Fibroblast of lung (primary cell): ENCODE measurements around the gene EML4. TPM values are rescaled to one million over a fixed set of nuclear protein-coding genes. Genes with fewer than 3 reads are reported as not detected.

Source experiments
- DNase-seq, 2 donors: peaks; one replicate each; pipeline versions ENCODE4 v3.0.0 to v3.0.0-alpha.2; 2010; ENCODE audit warnings: low read depth in 2 of 2
- H2AFZ ChIP-seq: 2 replicates; pipeline ENCODE4 v1.5.1; 2012; ENCODE audit warnings: low read length, control low read depth, inconsistent platforms
- H3K27ac ChIP-seq: 2 replicates; pipeline ENCODE4 v1.5.1; 2011; ENCODE audit warnings: low read length, control low read depth; ENCODE audit not compliant: insufficient read depth
- H3K27me3 ChIP-seq: 2 replicates; pipeline ENCODE4 v1.5.1; 2011; ENCODE audit warnings: mild to moderate bottlenecking, low read length; ENCODE audit not compliant: control insufficient read depth, insufficient read depth
- H3K36me3 ChIP-seq: 2 replicates; pipeline ENCODE4 v1.5.1; 2011; ENCODE audit warnings: low read length; ENCODE audit not compliant: control insufficient read depth, insufficient read depth
- H3K4me1 ChIP-seq: 2 replicates; pipeline ENCODE4 v1.5.1; 2011; ENCODE audit warnings: low read length; ENCODE audit not compliant: control insufficient read depth, insufficient read depth; ENCODE audit errors: extremely low read depth
- H3K4me2 ChIP-seq: 2 replicates; pipeline ENCODE4 v1.5.1; 2011; ENCODE audit warnings: low read length, control low read depth; ENCODE audit not compliant: insufficient read depth; ENCODE audit errors: extremely low read depth
- H3K4me3 ChIP-seq, 4 experiments: fragments of 200-600 bp in 1 of 4; sonication (generic) in 1 of 4; replicated peaks in 1 of 4; 2 replicates each; pipeline ENCODE4 v1.5.1; 2011 to 2016; ENCODE audit warnings: low read length in 4 of 4, low read depth in 3 of 4, mild to moderate bottlenecking in 3 of 4, control low read depth in 2 of 4, inconsistent platforms in 1 of 4, mixed read lengths in 1 of 4; ENCODE audit not compliant: insufficient read depth in 1 of 4; ENCODE audit errors: control extremely low read depth in 1 of 4
- H3K79me2 ChIP-seq: 2 replicates; pipeline ENCODE4 v1.5.1; 2012; ENCODE audit warnings: mild to moderate bottlenecking, low read length, inconsistent platforms; ENCODE audit not compliant: control insufficient read depth, insufficient read depth
- H3K9ac ChIP-seq: 2 replicates; pipeline ENCODE4 v1.5.1; 2011; ENCODE audit warnings: mild to moderate bottlenecking, low read length, control low read depth; ENCODE audit not compliant: insufficient read depth
- H3K9me3 ChIP-seq: 2 replicates; pipeline ENCODE4 v1.5.1; 2012; ENCODE audit warnings: low read depth, low read length; ENCODE audit not compliant: control insufficient read depth, insufficient read depth
- H4K20me1 ChIP-seq: 2 replicates; pipeline ENCODE4 v1.5.1; 2011; ENCODE audit warnings: low read length; ENCODE audit not compliant: control insufficient read depth, insufficient read depth; ENCODE audit errors: extremely low read depth
- EZH2 ChIP-seq: IDR thresholded peaks from 2 replicates; pipeline ENCODE4 v1.5.1; 2012; ENCODE audit warnings: low read length, control low read depth, mild to moderate bottlenecking; ENCODE audit errors: missing control alignments
- polyA plus RNA-seq, 2 donors: library from polyadenylated mRNA; depleted of rRNA in 1 of 2; stranded (reverse) in 1 of 2; unstranded in 1 of 2; fragments of >200 nt; gene quantifications; 2 replicates each; pipeline ENCODE4 v1.2.1, GENCODE V29; 2011 to 2012; ENCODE audit warnings: missing spikeins in 1 of 2
- total RNA-seq: library from RNA; depleted of rRNA; stranded (reverse); fragments of >200 nt; gene quantifications from 2 replicates; pipeline ENCODE4 v1.2.1, GENCODE V29; 2014
- TF ChIP-seq, protein P1 (sequence below), 2 donors: IDR thresholded peaks in 1 of 2; conservative IDR thresholded peaks in 1 of 2; 1 replicate in 1 of 2; 2 replicates in 1 of 2; pipeline ENCODE4 v1.5.1; 2011 to 2012; ENCODE audit warnings: low read length in 2 of 2, control low read depth in 1 of 2, inconsistent platforms in 1 of 2, low read depth in 1 of 2, mild to moderate bottlenecking in 1 of 2

The EML4 gene
- total and polyA plus RNA-seq, 2 donors (not counting 1 experiment from before 2014, with no cell fraction given), result 49.5 to 62.7 TPM

GRCh38 chr2:42319265-42319664 lies 150.1 kb downstream of the EML4 start:
- no peak for DNase-seq
- Histone ChIP-seq H3K4me1 (peaks cover 7% of the 10 kb centered on the region), H3K79me2 (no peaks in the 10 kb centered on the region), H3K27me3 (no peaks in the 10 kb centered on the region), H3K27ac (no peak overlapping the region), H4K20me1 (no peaks in the 10 kb centered on the region), H3K4me3 (no peak overlapping the region), H3K9me3 (no peaks in the 10 kb centered on the region), H3K4me2 (no peak overlapping the region), H2AFZ (no peak overlapping the region), H3K9ac (no peak overlapping the region), H3K36me3 (peaks cover 2% of the 10 kb centered on the region)
- TF ChIP-seq, protein P1, sequence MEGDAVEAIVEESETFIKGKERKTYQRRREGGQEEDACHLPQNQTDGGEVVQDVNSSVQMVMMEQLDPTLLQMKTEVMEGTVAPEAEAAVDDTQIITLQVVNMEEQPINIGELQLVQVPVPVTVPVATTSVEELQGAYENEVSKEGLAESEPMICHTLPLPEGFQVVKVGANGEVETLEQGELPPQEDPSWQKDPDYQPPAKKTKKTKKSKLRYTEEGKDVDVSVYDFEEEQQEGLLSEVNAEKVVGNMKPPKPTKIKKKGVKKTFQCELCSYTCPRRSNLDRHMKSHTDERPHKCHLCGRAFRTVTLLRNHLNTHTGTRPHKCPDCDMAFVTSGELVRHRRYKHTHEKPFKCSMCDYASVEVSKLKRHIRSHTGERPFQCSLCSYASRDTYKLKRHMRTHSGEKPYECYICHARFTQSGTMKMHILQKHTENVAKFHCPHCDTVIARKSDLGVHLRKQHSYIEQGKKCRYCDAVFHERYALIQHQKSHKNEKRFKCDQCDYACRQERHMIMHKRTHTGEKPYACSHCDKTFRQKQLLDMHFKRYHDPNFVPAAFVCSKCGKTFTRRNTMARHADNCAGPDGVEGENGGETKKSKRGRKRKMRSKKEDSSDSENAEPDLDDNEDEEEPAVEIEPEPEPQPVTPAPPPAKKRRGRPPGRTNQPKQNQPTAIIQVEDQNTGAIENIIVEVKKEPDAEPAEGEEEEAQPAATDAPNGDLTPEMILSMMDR (conservative IDR thresholded peaks at IDR 0.05 in 1 of 2, IDR thresholded peaks at IDR 0.05 in 1 of 2; ENCODE audit: low read depth in 1 of 2, low read length in 2 of 2), result no peak
- TF ChIP-seq EZH2, result no peak

DNA sequence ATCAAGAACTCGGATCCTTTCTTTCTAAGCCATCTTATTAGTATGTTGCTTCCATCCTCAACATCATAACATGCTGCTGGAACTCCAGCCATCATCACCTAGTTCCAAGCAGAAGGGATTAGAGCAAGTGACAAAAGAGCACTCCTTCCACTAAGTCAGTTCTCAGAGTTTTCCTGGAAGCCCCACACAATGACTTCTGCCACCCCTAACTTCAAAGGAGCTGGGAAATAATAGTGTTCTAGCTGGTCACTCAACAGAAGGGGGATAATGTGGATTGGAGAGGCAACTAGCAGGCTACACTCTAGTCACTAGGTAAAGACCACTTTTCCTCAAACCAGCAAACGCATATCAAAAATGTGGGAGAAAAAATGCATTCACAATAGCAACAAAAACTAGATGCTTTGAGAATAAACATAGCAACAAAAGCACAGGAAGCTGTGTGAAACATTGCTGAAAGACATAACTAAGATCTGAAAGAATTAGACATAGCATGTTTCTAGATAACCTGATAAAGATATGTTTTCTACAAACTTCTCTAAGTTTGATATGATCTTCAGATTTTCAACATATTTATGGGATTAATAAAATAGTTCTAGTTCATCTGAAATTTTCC lies 152.4 kb downstream of the EML4 start:
- no peak overlapping the region for H3K9ac ChIP-seq
- no peaks in the 10 kb centered on the region for H4K20me1 ChIP-seq
- no peak overlapping the region for H2AFZ ChIP-seq
- H3K4me3 ChIP-seq, result no peak overlapping the region
- no peaks in the 10 kb centered on the region for H3K9me3 ChIP-seq
- H3K79me2 ChIP-seq, result no peaks in the 10 kb centered on the region
- no peak for TF ChIP-seq EZH2
- no peak overlapping the region for H3K4me2 ChIP-seq
- no peak overlapping the region for H3K27ac ChIP-seq
- no peaks in the 10 kb centered on the region for H3K4me1 ChIP-seq
- no peak for DNase-seq
- H3K36me3 ChIP-seq, result peaks cover 2% of the 10 kb centered on the region
- no peaks in the 10 kb centered on the region for H3K27me3 ChIP-seq

GRCh38 chr2:42324244-42324643 lies 155.1 kb downstream of the EML4 start:
- no peak overlapping the region for H2AFZ ChIP-seq
- no peaks in the 10 kb centered on the region for H3K4me1 ChIP-seq
- H3K27ac ChIP-seq, result no peak overlapping the region
- TF ChIP-seq, protein P1 (conservative IDR thresholded peaks at IDR 0.05 in 1 of 2, IDR thresholded peaks at IDR 0.05 in 1 of 2; ENCODE audit: low read depth in 1 of 2, low read length in 2 of 2), result no peak
- no peak for TF ChIP-seq EZH2
- H3K9me3 ChIP-seq, result no peaks in the 10 kb centered on the region
- H4K20me1 ChIP-seq, result no peaks in the 10 kb centered on the region
- H3K4me3 ChIP-seq, result no peak overlapping the region
- H3K36me3 ChIP-seq, result peaks cover 4% of the 10 kb centered on the region
- no peaks in the 10 kb centered on the region for H3K79me2 ChIP-seq
- H3K9ac ChIP-seq, result no peak overlapping the region
- no peak overlapping the region for H3K4me2 ChIP-seq
- no peak for DNase-seq
- H3K27me3 ChIP-seq, result no peaks in the 10 kb centered on the region
